ENCODE measurements around the gene SRSF8.
A peak's percentile ranks its signal among the peaks of the same experiment; 100 is the strongest.

SRSF8 gene

GRCh38 chr11:95065336-95065735 lies 1.4 kb upstream of the SRSF8 start:
- Histone ChIP-seq H3K9me2 (replicated peaks; ENCODE audit: control insufficient read depth, low read length) (no peaks in the 10 kb centered on the region), H3K4me2 (ENCODE audit: low read length) (no peak overlapping the region), H3F3A (ENCODE audit: control insufficient read depth, insufficient read depth) (peaks cover 8% of the 10 kb centered on the region), H3K9me3 (ENCODE audit: control insufficient read depth, insufficient read depth, low read length) (no peaks in the 10 kb centered on the region), H3K4me3 (ENCODE audit: low read length) (no peak overlapping the region), H4K20me1 (ENCODE audit: control insufficient read depth, insufficient read depth, low read depth, low read length) (no peaks in the 10 kb centered on the region), H3K27ac (ENCODE audit: low read depth, low read length) (no peak overlapping the region), H3K27me3 (ENCODE audit: control insufficient read depth, low read length) (no peaks in the 10 kb centered on the region; the same call in 1 of the 2 replicates), H3K4me1 (ENCODE audit: control insufficient read depth, low read length) (peaks cover 15% of the 10 kb centered on the region), H3K79me2 (ENCODE audit: control insufficient read depth, low read length) (peaks cover 33% of the 10 kb centered on the region), H3K36me3 (ENCODE audit: control insufficient read depth, low read length) (peaks cover 29% of the 10 kb centered on the region)
- TF ChIP-seq EZH2phosphoT487 (IDR thresholded peaks at IDR 0.05; ENCODE audit: borderline replicate concordance, low read length) (no peak), CTCF (IDR thresholded peaks at IDR 0.05; ENCODE audit: low read depth, low read length, poor library complexity, severe bottlenecking) (no peak)

DNA sequence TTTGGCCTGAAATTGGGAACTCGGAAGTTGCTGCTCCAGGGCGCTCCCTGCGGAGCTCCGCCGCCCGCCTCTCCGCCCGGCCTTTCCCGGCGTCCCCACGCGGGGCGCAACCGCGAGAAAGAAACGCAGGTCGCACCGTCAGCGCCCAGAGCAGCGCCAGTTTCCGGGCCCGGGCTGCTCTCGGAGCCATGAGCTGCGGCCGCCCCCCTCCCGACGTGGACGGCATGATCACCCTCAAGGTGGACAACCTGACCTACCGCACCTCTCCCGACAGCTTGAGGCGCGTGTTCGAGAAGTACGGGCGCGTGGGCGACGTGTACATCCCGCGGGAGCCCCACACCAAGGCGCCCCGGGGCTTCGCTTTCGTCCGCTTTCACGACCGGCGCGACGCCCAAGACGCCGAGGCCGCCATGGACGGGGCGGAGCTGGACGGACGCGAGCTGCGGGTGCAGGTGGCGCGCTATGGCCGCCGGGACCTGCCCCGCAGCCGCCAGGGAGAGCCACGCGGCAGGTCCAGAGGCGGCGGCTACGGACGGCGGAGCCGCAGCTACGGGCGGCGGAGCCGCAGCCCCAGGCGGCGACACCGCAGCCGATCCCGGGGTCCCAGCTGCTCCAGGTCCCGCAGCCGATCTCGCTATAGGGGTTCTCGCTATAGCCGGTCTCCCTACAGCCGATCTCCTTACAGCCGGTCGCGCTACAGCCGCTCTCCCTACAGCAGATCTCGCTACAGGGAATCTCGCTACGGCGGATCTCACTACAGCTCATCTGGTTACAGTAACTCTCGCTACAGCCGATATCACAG lies 521 bp downstream of the SRSF8 start:
- H3K27ac ChIP-seq (ENCODE audit: low read depth, low read length) = peak overlapping the region; percentile 87
- H3K79me2 ChIP-seq (ENCODE audit: control insufficient read depth, low read length) = peaks cover 48% of the 10 kb centered on the region
- peaks cover 8% of the 10 kb centered on the region for H3F3A ChIP-seq (ENCODE audit: control insufficient read depth, insufficient read depth)
- no peak for TF ChIP-seq EZH2phosphoT487 (IDR thresholded peaks at IDR 0.05; ENCODE audit: borderline replicate concordance, low read length)
- TF ChIP-seq CTCF (IDR thresholded peaks at IDR 0.05; ENCODE audit: low read depth, low read length, poor library complexity, severe bottlenecking) = peak; percentile 45
- H3K4me1 ChIP-seq (ENCODE audit: control insufficient read depth, low read length) = peaks cover 18% of the 10 kb centered on the region
- H4K20me1 ChIP-seq (ENCODE audit: control insufficient read depth, insufficient read depth, low read depth, low read length) = no peaks in the 10 kb centered on the region
- H3K9me2 ChIP-seq (replicated peaks; ENCODE audit: control insufficient read depth, low read length) = no peaks in the 10 kb centered on the region
- H3K36me3 ChIP-seq (ENCODE audit: control insufficient read depth, low read length) = peaks cover 44% of the 10 kb centered on the region
- peak overlapping the region; percentile 67 for H3K4me2 ChIP-seq (ENCODE audit: low read length)
- no peaks in the 10 kb centered on the region for H3K27me3 ChIP-seq (ENCODE audit: control insufficient read depth, low read length)
- H3K9me3 ChIP-seq (ENCODE audit: control insufficient read depth, insufficient read depth, low read length) = no peaks in the 10 kb centered on the region
- H3K4me3 ChIP-seq (ENCODE audit: low read length) = peak overlapping the region; percentile 89

GRCh38 chr11:95067841-95068219 lies 1.1 kb downstream of the SRSF8 start:
- peaks cover 48% of the 10 kb centered on the region for H3K79me2 ChIP-seq (ENCODE audit: control insufficient read depth, low read length)

DNA sequence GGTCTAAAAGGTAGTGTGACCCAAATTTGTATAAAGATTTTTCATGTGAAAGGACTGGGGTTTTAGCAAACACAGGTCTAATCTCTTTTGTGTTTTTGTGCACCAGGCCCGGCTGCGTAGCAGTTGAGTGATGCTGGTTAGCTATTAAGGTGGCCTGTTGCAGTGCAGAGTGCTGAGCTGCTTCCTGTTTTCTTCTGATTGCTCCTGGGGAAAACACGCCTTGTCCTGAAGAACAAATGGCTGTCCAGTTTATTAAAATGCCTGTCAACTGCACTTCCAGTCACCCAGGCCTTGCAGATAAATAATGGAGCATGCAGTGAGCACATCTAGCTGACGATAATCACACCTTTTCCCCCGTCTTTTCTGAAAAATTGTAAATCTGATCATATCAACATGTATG lies 1.8 kb downstream of the SRSF8 start:
- peak overlapping the region; percentile 87 for H3K27ac ChIP-seq (ENCODE audit: low read depth, low read length)
- H4K20me1 ChIP-seq (ENCODE audit: control insufficient read depth, insufficient read depth, low read depth, low read length) = no peaks in the 10 kb centered on the region
- H3F3A ChIP-seq (ENCODE audit: control insufficient read depth, insufficient read depth) = peaks cover 8% of the 10 kb centered on the region
- peak overlapping the region; percentile 67 for H3K4me2 ChIP-seq (ENCODE audit: low read length)
- H3K9me3 ChIP-seq (ENCODE audit: control insufficient read depth, insufficient read depth, low read length) = no peaks in the 10 kb centered on the region
- no peaks in the 10 kb centered on the region for H3K27me3 ChIP-seq (ENCODE audit: control insufficient read depth, low read length)
- peaks cover 48% of the 10 kb centered on the region for H3K79me2 ChIP-seq (ENCODE audit: control insufficient read depth, low read length)
- no peaks in the 10 kb centered on the region for H3K9me2 ChIP-seq (replicated peaks; ENCODE audit: control insufficient read depth, low read length)
- peak overlapping the region; percentile 89 for H3K4me3 ChIP-seq (ENCODE audit: low read length)
- TF ChIP-seq CTCF (IDR thresholded peaks at IDR 0.05; ENCODE audit: low read depth, low read length, poor library complexity, severe bottlenecking) (no peak), EZH2phosphoT487 (IDR thresholded peaks at IDR 0.05; ENCODE audit: borderline replicate concordance, low read length) (no peak)
- peaks cover 44% of the 10 kb centered on the region for H3K36me3 ChIP-seq (ENCODE audit: control insufficient read depth, low read length)
- peaks cover 18% of the 10 kb centered on the region for H3K4me1 ChIP-seq (ENCODE audit: control insufficient read depth, low read length)

More at GRCh38 chr11:95067841-95068219, 1.1 kb downstream of the SRSF8 start:
- Histone ChIP-seq H3K9me3 (ENCODE audit: control insufficient read depth, insufficient read depth, low read length) (no peaks in the 10 kb centered on the region), H4K20me1 (ENCODE audit: control insufficient read depth, insufficient read depth, low read depth, low read length) (no peaks in the 10 kb centered on the region), H3K4me3 (ENCODE audit: low read length) (peak overlapping the region; percentile 89), H3K4me1 (ENCODE audit: control insufficient read depth, low read length) (peaks cover 18% of the 10 kb centered on the region), H3K27me3 (ENCODE audit: control insufficient read depth, low read length) (no peaks in the 10 kb centered on the region), H3F3A (ENCODE audit: control insufficient read depth, insufficient read depth) (peaks cover 8% of the 10 kb centered on the region), H3K27ac (ENCODE audit: low read depth, low read length) (peak overlapping the region; percentile 87), H3K36me3 (ENCODE audit: control insufficient read depth, low read length) (peaks cover 44% of the 10 kb centered on the region), H3K4me2 (ENCODE audit: low read length) (peak overlapping the region; percentile 67), H3K9me2 (replicated peaks; ENCODE audit: control insufficient read depth, low read length) (no peaks in the 10 kb centered on the region)
- no peak for TF ChIP-seq EZH2phosphoT487 (IDR thresholded peaks at IDR 0.05; ENCODE audit: borderline replicate concordance, low read length)

Measured in DOHH2 (cell line).